ENCODE measurements around the gene KCNN2. TPM values are rescaled to one million over a fixed set of nuclear protein-coding genes. Genes with fewer than 3 reads are reported as not detected.

The KCNN2 gene
- total RNA-seq, 4 donors from 2014 or later = 0.19 to 1.4 (median 0.19) TPM; not detected in 1

DNA sequence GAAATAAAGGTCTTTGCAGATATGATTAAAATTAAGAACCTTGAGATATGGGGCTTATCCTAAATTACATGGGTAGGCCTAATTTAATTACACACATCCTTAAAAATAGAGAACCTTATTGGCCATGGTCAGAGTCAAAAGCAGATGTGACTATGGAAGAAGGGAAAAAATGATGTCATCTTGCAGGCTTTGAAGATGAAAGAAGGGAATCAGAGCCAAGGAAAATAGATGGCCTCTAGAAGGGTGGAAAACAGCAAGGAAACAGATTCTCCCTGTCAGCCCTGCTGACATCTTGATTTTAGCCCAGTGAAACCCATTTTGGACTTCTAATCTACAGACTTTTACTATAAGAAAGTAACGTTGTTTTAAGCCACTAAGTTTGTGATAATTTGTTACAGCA, 37.6 kb upstream of the KCNN2 start:
- TF ChIP-seq CTCF (IDR thresholded peaks at IDR 0.05) = no peak
- DNase-seq (ENCODE audit: low spot score) (no peak), ATAC-seq (ENCODE audit: low FRiP score) (no peak)

- no peak for TF ChIP-seq CTCF (IDR thresholded peaks at IDR 0.05)
- DNase-seq (ENCODE audit: low spot score) (no peak), ATAC-seq (ENCODE audit: low FRiP score) (no peak)
These were observed 36.3 kb upstream of the KCNN2 start for GRCh38 chr5:114325541-114325940.

DNA sequence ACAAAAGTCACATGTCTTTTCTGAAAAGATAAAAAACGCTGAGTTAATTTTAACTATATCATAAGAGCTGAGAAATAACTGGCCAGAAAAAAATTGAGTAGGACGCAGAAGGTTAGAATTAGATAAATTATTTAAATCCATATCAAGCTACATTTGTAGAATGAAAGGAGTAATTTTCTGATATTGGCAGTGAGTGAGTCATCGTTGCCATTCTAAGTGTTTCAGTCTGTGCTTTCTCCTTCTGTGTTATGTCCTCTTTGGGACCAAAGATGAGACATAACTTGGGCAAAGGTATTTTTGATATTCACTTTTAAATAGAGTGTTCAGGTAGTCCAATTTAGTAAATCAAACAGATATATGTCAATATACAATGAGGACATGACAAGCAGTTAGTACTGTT, 34.4 kb upstream of the KCNN2 start:
- TF ChIP-seq CTCF (IDR thresholded peaks at IDR 0.05) = no peak
- ATAC-seq (ENCODE audit: low FRiP score) (no peak), DNase-seq (ENCODE audit: low spot score) (no peak)

- DNase-seq (ENCODE audit: low spot score) (no peak), ATAC-seq (ENCODE audit: low FRiP score) (no peak)
- TF ChIP-seq CTCF (IDR thresholded peaks at IDR 0.05) = no peak
These were observed 33.9 kb upstream of the KCNN2 start for GRCh38 chr5:114327987-114328386.

DNA sequence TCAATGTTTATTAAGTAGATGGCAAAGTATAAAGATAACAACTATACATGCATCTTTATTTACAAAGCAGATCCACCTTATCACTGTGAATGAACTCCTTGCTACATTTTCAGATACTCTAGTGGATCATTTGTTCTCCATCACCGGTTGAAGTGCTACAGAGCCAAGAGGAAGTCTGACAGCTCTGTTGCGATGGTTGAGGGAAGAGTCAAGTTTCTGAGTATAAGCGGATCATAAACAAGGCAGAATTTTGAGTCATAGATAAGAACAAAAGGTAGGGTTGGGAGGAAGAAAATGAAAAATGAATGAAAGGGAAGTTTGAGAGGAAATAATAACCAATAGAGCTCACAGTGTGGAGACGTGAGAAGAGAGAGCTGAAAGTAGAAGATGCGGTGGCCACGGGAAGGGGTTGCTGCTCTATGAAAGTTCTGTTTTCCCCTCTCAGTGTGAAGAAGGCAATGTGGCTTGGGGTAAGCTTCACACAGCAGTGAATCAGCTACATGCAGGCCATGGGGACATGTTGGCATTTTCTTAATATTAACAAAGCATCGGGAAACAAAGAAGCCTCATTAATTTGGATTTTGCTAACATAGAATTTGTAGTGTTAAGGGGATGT, 30.8 kb upstream of the KCNN2 start:
- TF ChIP-seq CTCF (IDR thresholded peaks at IDR 0.05) = no peak
- DNase-seq (ENCODE audit: low spot score) (no peak), ATAC-seq (ENCODE audit: low FRiP score) (no peak)

DNA sequence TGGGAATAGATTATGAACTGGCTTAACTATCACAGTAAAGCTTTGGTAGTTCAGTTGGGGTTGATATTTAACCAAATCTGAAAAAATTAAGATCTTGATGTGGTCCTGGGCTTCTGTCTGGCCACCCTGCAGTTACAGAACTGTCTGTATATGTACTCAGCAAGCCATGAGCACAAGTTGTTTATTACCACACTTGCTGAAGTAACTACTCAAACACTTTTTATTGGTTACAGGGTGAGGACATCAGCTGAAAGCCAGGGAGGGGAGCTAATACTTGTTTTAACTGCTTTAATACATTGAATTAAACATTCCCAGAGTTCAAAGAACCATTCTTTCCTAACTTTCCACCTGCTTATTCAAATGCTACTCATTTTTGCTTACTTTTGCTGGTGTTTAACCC, 29.4 kb upstream of the KCNN2 start:
- DNase-seq (ENCODE audit: low spot score) (no peak), ATAC-seq (ENCODE audit: low FRiP score) (no peak)
- no peak for TF ChIP-seq CTCF (IDR thresholded peaks at IDR 0.05)

- no peak for TF ChIP-seq CTCF (IDR thresholded peaks at IDR 0.05)
- ATAC-seq (ENCODE audit: low FRiP score) = no peak
- no peak for DNase-seq (ENCODE audit: low spot score)
These were observed 28.9 kb upstream of the KCNN2 start for GRCh38 chr5:114332925-114333324.
